ENCODE data around the gene RIN2.

The RIN2 gene

GRCh38 chr20:19758133-19758500 is at the start of gene RIN2:
RIN2 (plus strand) TSS chr20:19758258; CDS start chr20:19889602, 131,344 bp downstream.
- DNase-seq (ENCODE audit: low spot score) = no peak

GRCh38 chr20:19709635-19710335 is 48.3 kb upstream of the RIN2 start:
- DNase-seq (ENCODE audit: low spot score) = no peak

- no peak for DNase-seq (ENCODE audit: low spot score)
Measured at GRCh38 chr20:19710336-19711120, 47.5 kb upstream of the RIN2 start.

GRCh38 chr20:19711126-19711525 is 46.9 kb upstream of the RIN2 start:
- no peak for DNase-seq (ENCODE audit: low spot score)

- DNase-seq (ENCODE audit: low spot score) = no peak
Measured at GRCh38 chr20:19712721-19713260, 45.3 kb upstream of the RIN2 start.

GRCh38 chr20:19713822-19714578 is 44.1 kb upstream of the RIN2 start:
- no peak for DNase-seq (ENCODE audit: low spot score)

GRCh38 chr20:19714579-19714840 is 43.5 kb upstream of the RIN2 start:
- DNase-seq (ENCODE audit: low spot score) = no peak

GRCh38 chr20:19715986-19716385 is 42.1 kb upstream of the RIN2 start:
- DNase-seq (ENCODE audit: low spot score) = no peak

- DNase-seq (ENCODE audit: low spot score) = no peak
Measured at GRCh38 chr20:19718880-19719279, 39.2 kb upstream of the RIN2 start.

- DNase-seq (ENCODE audit: low spot score) = no peak
Measured at GRCh38 chr20:19720991-19721390, 37.1 kb upstream of the RIN2 start.

GRCh38 chr20:19723051-19723450 is 35.0 kb upstream of the RIN2 start:
- no peak for DNase-seq (ENCODE audit: low spot score)

GRCh38 chr20:19723813-19724430 is 34.1 kb upstream of the RIN2 start:
- peak; percentile 22 for DNase-seq (ENCODE audit: low spot score)

- no peak for DNase-seq (ENCODE audit: low spot score)
Measured at GRCh38 chr20:19725373-19725772, 32.7 kb upstream of the RIN2 start.

- no peak for DNase-seq (ENCODE audit: low spot score)
Measured at GRCh38 chr20:19725814-19726525, 32.1 kb upstream of the RIN2 start.

- peak; percentile 17 for DNase-seq (ENCODE audit: low spot score)
Measured at GRCh38 chr20:19727251-19727847, 30.7 kb upstream of the RIN2 start.

GRCh38 chr20:19729672-19730071 is 28.4 kb upstream of the RIN2 start:
- peak; percentile 8 for DNase-seq (ENCODE audit: low spot score)

- DNase-seq (ENCODE audit: low spot score) = peak; percentile 20
Measured at GRCh38 chr20:19730706-19731105, 27.4 kb upstream of the RIN2 start.

- DNase-seq (ENCODE audit: low spot score) = peak; percentile 9
Measured at GRCh38 chr20:19734811-19735210, 23.2 kb upstream of the RIN2 start.

- DNase-seq (ENCODE audit: low spot score) = peak; percentile 29
Measured at GRCh38 chr20:19735446-19735845, 22.6 kb upstream of the RIN2 start.

- peak; percentile 16 for DNase-seq (ENCODE audit: low spot score)
Measured at GRCh38 chr20:19737025-19737424, 21.0 kb upstream of the RIN2 start.

GRCh38 chr20:19738951-19739350 is 19.1 kb upstream of the RIN2 start:
- DNase-seq (ENCODE audit: low spot score) = no peak

All from ecto neural progenitor cell (in vitro differentiated cells).